Activated CD4-positive, alpha-beta T cell treated with anti-CD3 and anti-CD28 coated beads, Interleukin-2, Interleukin-4, amounts not matched to agents 100 ng/mL and 50 ng/mL, durations not matched to agents 16 hours and 8 hours (primary cell): Measurements from ENCODE around the gene OVAAL.

ENCODE experiments used
- DNase-seq: peaks from one replicate; pipeline ENCODE4 v3.0.0-alpha.2; 2020; ENCODE audit warnings: low spot score

OVAAL gene

DNA sequence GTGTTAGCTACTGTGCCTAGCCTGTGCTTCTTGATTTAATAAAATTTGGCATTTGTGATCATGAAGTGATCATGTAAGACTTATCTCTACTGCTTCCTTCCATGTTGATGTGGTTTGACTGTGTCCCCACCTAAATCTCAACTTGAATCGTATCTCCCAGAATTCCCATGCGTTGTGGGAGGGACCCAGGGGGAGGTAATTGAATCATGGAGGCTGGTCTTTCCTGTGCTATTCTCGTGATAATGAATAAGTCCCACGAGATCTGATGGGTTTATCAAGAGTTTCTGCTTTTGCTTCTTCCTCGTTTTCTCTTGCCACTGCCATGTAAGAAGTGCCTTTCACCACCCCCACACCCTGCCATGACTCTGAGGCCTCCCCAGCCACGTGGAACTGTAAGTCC lies at the start of gene OVAAL:
Gene OVAAL (plus strand): TSS at position 301 of the 400 bp plus-strand sequence.
- no peak for DNase-seq

DNA sequence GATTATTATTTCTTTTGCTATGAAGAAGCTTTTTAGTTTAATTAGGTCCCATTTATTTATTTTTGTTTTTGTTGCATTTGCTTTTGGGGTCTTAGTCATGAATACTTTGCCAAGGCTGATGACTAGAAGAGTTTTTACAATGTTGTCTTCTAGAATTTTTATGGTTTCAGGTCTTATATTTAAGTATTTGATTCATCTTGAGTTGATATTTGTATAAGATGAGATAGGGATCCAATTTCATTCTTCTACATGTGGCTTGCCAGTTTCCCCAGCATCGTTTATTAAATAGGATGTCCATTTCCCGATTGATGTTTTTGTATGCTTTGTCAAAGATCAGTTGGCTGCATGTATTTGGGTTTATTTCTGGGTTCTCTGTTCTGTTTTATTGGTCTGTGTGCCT lies 47.9 kb upstream of the OVAAL start:
- DNase-seq = no peak

DNA sequence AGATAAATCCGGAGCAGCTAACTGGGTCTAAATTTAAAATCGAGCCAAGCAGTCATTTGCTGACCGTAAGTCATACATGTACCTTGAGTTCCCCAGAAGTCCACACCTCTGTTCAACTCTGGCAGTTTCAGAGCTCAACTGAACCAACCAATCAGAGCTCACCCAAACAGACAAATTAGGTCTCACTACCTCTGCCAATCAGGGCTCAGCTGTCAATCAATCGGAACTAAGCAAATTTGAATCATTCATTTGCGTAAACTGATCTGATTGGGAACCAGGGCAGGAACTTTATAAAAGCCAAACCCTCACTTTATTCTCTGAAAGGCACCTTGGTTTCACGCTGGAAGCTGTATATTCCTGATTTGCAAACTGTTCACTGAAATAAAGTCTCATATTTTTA lies 45.2 kb upstream of the OVAAL start:
- no peak for DNase-seq

DNA sequence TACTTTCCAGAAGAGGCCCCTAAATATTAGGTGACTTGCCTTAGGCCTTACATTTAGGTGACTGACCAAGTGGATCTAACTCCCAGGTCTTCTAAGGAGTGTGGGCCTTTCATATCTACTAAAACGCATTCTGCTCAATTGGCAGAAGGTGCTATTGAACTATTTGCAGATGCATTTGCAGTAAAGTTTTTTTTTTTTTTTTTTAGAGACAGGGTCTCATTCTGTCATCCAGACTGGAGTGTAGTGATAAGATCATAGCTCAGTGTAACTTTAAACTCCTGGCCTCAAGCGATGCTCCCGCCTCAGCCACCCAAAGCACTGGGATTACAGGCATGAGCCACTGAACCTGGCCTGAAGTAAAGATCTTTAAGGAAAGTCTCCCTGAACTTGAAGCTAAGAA lies 43.4 kb upstream of the OVAAL start:
- DNase-seq = no peak

DNA sequence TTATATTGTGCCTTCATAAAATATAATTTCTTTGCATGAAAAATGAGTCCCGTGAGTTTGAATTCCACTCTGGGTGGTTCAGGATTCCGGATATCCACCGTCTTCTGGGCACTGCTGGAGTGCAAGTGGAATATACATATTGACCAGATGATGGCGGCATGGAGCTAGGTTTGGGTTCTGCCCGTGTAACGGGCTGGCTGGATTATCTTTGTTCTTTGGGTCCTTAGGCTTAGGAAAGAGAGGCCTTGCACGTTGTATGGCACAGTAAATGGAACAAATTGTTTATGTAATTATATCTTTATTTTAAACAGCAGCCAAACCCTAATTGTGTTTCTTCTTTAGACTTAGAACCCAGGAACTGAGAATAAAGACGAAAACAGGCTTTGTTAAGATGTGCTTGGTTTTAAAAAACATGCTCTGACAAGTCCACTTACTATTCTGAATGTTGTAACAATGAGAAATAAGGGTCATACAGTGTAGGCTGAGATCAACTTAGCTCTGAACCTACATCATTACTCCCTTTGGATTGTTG lies 42.8 kb upstream of the OVAAL start:
- peak; percentile 71 for DNase-seq

DNA sequence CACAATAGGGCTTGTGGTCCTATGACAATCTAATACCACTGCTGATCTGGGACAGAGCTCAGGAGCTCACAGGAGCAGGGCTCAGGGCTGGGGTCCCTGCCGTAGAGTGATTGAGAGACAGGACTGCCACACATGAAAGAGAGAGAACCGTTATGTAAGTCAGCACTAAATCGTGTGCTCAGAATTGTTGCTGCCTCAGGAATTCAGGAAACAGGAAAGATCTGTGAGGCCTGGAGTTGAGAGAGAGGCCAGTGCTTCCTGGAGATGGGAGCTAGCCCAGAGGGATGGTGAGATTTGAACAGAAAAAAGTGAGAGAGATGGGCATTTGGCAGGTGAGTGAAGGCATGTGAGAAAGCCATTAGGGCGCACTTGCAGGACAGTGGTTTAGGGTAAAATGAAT lies 38.9 kb upstream of the OVAAL start:
- no peak for DNase-seq

DNA sequence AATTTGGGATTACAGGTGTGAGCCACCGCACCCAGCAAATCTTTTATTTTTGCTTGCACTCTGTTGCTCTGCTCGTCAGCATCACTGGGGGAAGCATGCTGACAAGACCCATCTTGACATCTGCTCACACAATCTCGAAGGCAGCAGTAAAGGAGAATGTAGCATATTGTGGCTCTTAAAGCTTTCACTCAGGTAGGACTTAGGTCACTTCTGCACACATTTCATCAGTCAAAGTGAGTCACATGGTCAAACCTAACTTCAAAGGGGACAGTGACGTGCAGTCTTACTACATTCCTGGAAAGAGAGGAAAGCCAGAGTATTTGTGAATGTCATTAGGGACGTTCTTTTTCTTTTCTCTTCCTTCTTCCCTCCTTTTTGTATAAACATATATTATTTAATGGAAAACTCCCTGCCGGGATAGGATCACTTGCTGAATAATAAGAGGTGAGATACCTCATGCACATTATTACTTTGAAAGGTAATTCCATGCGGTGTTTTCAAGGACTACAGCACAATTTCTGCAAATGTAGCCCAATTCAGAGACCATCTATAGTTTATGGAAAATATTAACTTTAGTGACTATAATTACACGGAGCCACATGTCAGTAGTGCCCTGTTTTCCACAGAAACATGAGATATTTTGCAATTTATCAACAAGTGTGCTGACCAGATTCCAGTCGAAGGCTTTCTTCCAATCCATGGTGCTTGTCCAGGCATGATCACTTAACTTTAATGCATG lies 37.1 kb upstream of the OVAAL start:
- no peak for DNase-seq

DNA sequence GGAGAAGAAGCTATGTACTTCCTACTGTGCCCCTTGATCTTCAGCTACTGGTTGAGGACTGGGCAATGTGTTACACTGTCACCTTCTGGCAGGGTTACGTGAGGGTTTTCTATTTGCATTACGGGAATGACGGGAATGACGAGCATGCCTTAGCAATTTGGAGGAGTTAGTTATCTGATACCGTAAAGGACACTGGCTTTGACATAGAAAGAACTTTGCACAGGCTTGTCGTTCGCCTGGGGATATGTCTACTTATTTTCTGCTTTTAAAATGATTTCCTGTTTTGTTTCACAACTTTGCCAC lies 36.6 kb upstream of the OVAAL start:
- DNase-seq = no peak

DNA sequence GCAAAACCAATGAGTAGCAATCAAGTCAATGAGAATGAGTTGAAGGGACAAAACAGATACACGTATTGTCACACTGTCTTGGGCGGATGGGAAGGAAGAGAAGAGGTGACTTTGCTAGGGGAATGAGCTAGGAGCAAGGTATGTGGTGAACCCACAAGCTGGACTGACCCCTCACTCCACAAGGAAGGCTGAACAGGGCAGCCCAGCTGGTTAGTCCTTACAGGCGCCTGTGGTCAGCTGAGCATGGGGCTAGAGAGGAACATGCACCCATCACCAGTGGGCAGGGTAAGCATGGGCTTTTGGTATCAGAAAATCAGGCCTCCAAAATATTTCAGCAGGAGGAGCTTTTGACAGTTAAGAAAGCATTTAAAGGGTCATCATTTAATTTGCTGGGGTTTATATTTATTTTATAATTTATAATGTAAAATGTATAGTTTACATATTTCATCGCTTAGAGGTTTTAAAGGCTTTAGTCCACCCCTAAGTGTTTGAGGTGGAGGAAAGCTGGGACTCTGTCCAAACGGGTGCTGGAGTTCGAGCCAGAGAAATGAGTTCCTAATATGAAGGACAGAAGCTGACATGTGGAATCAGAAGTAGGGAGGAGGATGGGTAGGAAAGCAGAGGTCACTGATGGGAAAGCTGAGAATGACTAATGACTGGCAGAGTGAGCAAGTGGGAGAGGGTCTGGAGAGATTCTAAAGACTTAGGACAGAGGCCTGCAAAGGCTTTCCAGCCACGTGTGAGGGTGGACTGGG lies 34.4 kb upstream of the OVAAL start:
- no peak for DNase-seq

DNA sequence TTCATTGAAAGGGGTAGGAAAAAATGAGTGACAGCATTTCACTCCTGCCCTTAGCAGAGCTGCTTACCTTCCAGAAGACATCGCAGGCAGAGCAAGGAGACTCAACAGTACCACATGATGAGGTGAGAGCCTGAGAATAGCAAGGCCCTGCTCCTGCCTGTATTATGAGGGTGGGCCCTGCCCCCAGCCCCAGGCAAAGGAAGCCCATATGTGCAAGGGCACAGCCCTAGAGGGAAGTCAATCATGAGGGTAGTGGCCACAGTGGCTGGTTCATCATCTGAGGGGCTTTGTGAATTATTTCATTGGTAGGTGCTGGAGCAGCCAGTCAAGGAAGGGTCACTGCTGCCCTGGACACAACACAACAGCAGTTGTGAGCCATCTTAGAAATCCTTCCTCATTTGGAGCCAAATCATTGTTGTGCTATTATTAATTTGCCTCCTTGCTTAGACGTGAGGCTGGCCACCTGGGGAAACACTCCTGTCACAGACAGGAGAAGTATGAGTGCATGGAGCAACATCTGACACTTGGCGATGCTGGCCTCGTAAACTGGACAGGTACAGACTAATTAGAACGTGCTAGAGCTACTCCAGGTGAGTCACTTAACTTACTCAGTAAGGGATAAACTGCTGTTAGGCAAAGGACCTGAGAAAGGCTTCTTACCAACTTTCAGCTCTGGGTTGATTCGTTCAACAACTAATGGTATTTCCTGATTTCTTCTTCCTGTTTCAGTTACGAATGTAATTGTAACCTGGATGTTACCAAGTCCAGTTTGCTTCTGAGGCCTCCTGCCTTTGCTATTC lies 33.6 kb upstream of the OVAAL start:
- DNase-seq = no peak

DNA sequence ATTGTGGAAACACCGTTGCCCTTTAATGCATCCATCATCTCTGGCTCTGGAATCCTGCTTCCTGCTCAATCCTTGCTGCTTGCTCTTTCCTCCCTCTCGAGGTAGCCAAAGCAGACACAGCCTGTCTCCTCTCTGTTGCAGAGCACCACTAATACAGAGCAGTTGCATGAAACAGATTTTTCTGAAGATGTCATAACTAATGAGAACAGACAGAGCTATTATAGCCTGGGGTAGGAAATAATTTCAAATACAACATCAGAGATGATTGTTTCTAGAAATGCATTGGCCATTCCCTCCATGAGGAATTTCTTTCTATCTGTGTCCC lies 33.1 kb upstream of the OVAAL start:
- DNase-seq = no peak

DNA sequence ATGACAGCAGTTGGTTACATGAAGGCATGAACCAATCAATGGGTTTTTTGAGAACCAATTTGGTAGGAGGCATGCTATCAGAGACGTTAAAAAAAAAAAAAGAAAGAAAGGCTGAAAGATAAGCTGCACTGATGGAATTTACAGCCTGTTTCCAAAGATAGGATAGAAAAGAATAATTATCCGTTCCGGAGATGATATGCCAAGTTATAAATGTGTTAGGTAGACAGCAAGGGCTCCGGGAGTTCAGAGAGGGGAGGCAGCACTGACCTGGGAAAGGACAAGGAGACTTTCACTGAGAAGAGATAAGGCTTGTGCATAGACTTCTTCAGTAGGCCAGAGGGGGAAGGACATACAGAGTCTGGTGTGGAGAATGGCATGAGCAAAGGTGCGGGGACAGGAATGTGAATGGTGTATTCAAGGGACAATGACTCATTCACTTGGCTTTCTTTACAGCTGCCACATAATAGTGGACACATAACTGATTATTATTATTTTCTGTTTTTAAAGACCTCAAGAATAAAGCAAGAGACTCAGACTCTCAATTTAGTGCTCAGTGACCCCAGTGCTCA lies 31.6 kb upstream of the OVAAL start:
- no peak for DNase-seq

DNA sequence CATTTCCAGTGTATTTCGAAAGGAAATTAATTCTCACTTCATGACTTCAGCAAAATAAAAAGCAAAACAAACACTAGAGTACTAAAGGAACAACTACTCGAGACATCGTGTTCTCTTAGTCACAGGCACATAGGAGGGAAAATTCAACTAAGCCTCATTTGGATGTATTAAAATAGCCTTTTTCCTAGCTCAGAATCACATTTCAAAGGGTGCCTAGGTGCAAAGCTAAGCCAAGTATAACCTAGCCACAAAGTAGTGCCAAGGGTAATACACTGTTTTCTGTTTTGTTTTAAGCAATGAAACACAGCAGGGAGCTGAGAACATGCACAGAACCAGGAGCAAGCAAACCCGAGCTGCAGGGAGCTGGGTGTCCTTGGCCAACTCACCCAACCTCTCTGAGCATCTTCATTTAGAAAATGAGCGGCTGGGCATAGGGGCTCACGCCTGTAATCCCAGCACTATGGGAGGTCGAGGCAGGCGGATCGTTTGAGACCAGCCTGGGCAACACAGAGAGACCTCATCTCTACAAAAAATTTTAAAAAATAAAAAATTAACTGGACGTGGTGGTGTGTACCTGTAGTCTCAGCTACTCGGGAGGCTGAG lies 29.8 kb upstream of the OVAAL start:
- no peak for DNase-seq

DNA sequence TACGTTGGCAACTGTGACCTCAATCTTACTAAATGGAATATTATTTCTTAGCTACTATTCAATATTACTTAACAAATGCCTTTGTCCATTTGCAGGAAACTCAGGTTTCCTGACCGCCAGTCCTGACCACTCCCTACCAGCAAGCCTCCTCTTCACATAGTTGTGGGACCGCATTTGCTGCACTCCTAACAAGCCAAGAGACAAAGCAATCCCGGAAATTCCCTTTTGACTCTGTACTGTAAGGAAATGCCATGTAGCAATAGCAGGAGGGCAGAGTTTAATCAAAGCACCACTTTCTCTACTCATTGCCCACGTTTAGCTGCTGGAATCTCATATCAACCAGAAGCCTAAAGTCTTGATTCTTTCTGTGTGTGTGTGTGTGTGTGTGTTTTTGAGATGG lies 28.3 kb upstream of the OVAAL start:
- DNase-seq = no peak

DNA sequence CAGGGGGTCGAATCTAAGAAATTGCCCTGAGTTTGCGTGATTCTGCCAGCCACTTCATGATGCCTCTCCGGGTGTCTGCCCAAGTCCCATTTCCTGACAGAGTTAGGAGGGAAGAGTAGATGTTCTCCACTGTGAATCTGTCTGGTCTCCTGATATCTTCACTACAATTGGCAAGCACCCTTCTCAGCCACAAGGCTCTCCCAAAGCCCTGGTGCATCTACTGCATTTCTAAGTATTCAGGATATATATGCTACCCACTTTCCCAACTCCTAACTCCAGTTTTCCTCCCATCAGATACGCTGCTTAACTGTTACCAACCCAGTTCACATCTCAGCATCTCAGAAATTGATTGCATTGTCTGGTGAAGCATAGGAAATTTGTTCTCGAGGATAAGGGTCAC lies 25.9 kb upstream of the OVAAL start:
- DNase-seq = no peak

DNA sequence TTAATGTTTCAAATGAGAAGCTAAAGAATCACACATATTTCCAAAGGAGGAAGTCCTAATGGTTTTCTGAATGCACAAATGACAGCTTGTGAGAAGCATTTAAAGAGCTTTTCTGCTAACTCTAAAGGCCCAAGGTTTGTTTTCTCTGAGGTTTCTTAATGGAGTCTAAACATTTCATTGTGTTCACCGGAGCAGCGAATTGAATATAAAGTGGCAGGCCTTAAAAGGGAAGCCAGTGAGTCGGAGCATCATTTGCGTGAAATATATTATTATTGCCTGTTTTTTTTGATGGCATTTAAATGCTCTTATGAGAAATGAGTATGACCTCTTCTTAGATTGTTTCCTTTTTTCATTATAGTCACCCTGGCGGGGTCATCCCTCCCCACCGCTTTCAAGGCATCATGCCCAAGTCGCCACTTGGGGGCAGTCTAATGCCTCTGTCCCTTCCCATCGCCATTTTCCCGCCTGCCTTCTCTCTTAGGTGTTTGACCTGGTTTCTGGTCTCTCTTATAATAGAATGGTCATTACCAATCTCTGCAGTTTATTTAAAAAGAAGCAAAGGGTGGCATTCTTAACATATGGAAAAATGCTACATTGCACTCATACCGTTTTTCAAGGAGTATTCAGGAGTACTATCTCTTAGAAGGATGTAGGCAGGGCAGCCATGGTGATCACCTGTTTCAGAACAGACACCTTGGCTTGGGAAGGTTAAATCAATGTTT lies 25.3 kb upstream of the OVAAL start:
- peak; percentile 67 for DNase-seq

DNA sequence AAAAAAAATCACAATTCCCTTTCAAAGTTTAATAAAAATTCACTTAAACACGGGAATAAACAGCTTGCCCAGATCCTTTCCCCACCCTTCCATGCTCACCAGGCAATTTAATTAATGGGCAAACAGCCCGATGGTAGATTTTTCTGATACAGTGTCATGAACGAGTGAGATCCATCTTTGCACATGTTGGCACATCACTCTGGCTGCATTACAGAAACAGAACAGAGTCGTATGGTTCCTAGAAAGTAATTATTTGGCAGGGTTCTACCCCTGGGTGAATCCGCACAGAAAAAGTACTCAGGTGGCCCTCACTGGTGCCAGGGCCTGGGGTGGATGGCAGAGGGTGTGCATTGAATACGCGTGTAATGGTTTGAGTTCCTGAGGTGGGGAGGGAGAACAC lies 24.6 kb upstream of the OVAAL start:
- DNase-seq = no peak

DNA sequence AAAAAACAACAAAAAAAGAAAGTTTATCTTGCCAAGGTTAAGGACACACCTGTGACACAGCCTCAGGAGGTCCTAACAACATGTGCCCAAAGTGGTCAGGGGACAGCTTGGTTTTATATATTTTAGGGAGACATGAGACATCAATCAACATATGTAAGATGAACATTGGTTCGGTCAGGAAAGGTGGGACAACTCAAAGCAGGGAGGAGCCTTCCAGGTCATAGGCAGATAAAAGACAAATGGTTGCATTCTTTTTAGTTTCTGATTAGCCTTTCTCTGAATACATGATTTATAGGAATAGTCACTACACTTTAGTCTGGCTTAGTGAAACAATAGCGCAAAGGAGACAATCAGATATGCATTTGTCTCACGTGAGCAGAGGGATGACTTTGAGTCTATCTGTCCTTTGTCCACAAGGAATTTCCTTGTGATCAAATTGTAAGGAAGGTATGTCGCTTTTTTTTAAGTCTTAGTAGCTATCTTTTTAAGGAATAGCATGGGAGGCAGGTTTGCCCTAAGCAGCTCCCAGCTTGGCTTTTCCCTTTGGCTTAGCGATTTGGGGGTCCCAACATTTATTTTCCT lies 23.3 kb upstream of the OVAAL start:
- no peak for DNase-seq

DNA sequence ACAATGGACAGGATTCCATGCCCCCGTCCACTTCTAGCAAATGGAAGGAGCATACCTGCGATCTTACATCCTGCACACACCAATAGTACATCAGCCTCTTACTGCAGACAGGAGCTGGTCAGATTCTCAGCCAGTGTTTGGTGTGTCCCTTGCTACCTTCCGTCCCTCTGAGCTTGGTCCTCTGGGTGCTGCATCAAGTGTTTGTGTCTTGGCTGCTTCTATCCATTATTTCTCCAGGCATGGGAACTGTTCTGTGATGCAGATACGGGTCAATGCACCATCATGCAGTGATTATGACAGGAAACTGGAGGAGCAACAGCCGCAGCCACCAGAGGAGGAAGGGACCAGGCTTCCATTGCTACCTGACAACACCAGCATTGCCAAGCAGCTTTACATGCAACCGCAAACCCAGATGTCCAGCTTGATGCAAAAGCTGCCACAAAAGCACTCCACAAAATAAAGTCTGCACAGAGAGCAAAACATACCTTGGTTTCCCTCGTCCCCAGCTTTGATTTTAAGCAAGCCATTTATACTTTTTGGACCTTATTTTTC lies 21.9 kb upstream of the OVAAL start:
- DNase-seq = no peak

DNA sequence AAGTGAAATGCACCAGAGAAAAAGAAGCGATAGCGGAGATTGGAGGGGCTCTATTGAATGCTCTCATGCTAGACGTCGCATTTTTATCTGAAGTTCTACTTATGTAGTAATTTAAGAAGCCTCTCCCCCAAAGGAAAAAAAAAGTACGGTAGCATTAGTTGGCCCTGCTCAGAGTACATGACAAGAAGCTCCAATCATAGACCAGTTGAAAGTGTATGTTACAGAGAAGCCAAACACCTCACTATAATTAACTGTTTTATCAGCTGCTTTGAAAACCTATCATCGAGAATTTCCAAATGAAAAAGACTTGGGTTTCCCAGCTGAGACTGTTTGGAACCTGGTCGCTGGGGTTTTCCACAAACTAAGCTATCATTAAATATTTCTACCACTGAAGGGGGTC lies 19.6 kb upstream of the OVAAL start:
- DNase-seq = no peak
